Epithelial cell of esophagus (primary cell): ENCODE results near the gene DHX57.

ENCODE experiments used
- DNase-seq: peaks from one replicate; pipeline ENCODE4 v3.0.0; 2010; ENCODE audit warnings: low read depth
- H3K4me3 ChIP-seq: 2 replicates; pipeline ENCODE4 v1.5.1; 2011; ENCODE audit warnings: mild to moderate bottlenecking, low read length, control low read depth
- CTCF ChIP-seq: IDR thresholded peaks from 2 replicates; pipeline ENCODE4 v1.5.1; 2011; ENCODE audit warnings: low read depth, mild to moderate bottlenecking, low read length, control low read depth, inconsistent platforms; ENCODE audit not compliant: insufficient read depth; ENCODE audit errors: missing control alignments

The DHX57 gene

GRCh38 chr2:38791744-38792143 lies 84.0 kb downstream of the DHX57 start:
- no peak for TF ChIP-seq CTCF
- no peak for DNase-seq

GRCh38 chr2:38789691-38790090 lies 86.0 kb downstream of the DHX57 start:
- TF ChIP-seq CTCF: no peak
- H3K4me3 ChIP-seq: no peak overlapping the region
- DNase-seq: no peak

More at GRCh38 chr2:38791744-38792143, 84.0 kb downstream of the DHX57 start:
- no peak overlapping the region for H3K4me3 ChIP-seq

GRCh38 chr2:38788306-38788705 lies 87.4 kb downstream of the DHX57 start:
- no peak for DNase-seq
- TF ChIP-seq CTCF: no peak
- no peak overlapping the region for H3K4me3 ChIP-seq

GRCh38 chr2:38783586-38783985 lies 92.1 kb downstream of the DHX57 start:
- no peak for TF ChIP-seq CTCF
- H3K4me3 ChIP-seq: no peak overlapping the region
- DNase-seq: no peak

- DNase-seq: no peak
- TF ChIP-seq CTCF: no peak
- peak overlapping the region; percentile 96 for H3K4me3 ChIP-seq
These were observed 97.0 kb downstream of the DHX57 start for GRCh38 chr2:38778687-38779082.

- H3K4me3 ChIP-seq: no peak overlapping the region
- TF ChIP-seq CTCF: no peak
- no peak for DNase-seq
These were observed 99.2 kb downstream of the DHX57 start for GRCh38 chr2:38776531-38776930.

GRCh38 chr2:38775921-38776225 lies 99.9 kb downstream of the DHX57 start:
- H3K4me3 ChIP-seq: no peak overlapping the region
- no peak for TF ChIP-seq CTCF
- no peak for DNase-seq
